Measurements from ENCODE around the gene CALD1.

DNA sequence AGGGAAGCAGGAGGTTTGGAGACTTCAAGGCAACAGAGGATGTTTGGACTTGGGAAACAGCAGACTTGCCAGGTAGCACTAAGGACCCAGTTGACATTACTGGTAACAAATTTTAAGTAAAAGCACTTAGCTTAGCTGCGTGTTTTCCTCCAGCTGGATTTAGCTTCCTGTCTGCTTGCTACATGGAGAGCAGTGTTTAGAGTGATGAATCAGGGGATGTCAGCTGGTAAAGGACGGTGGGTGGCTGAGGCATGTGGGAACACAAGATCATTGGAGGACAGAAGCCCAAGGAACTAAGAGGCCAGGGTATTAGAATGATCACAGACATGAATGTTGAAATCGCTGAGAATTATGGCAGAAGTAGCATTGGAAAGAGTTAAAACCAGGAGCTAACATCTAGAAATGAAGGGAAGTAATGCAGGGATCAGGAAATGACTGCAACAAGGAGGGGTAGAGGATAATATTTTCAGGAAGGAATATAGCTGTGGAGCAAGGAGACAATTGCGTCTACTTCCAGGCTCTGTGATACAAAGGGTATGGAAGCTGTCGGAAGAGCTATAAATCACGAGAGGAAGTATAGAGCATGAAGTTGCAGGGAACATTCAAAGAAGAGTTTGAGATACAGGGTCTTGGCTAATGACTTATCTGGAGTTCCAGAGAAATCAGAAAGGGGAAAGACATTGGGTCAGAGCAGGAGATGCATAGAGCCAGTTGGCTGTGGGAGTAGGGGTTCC, 34.4 kb downstream of the CALD1 start:
- no peak for TF ChIP-seq POLR2A (IDR thresholded peaks at IDR 0.05; ENCODE audit: low read length)
- TF ChIP-seq GATA1 (IDR thresholded peaks at IDR 0.05; ENCODE audit: low read depth, low read length), result no peak
